HG02763 (cell line): ENCODE data around the gene REL.
"Not testable (repeated sequence)": the region's sequence is repeated elsewhere in the genome, so short reads cannot be mapped to it uniquely, and the experiment has no call there.

Experiments used
- ATAC-seq: cut with Tn5 transposase; IDR thresholded peaks from one replicate; pipeline ENCODE4 v1.9.1; 2021; ENCODE audit warnings: mild to moderate bottlenecking, moderate library complexity; ENCODE audit not compliant: unreplicated experiment

The REL gene

GRCh38 chr2:60881047-60881932, at the start of gene REL:
TSS of gene REL (plus strand) at chr2:60881574. CDS start at chr2:60881841, 267 bp downstream.
- peak; percentile 84 for ATAC-seq

- no peak for ATAC-seq
Observed at GRCh38 chr2:60831921-60832320, 49.5 kb upstream of the REL start.

- ATAC-seq: no peak
Observed at GRCh38 chr2:60832621-60833020, 48.8 kb upstream of the REL start.

GRCh38 chr2:60834270-60834717, 47.1 kb upstream of the REL start:
- ATAC-seq: peak; percentile 29

- ATAC-seq: no peak
Observed at GRCh38 chr2:60836491-60836890, 44.9 kb upstream of the REL start.

- ATAC-seq: peak; percentile 34
Observed at GRCh38 chr2:60837123-60837522, 44.3 kb upstream of the REL start.

- no peak for ATAC-seq
Observed at GRCh38 chr2:60838481-60838880, 42.9 kb upstream of the REL start.

GRCh38 chr2:60839126-60839813, 42.1 kb upstream of the REL start:
- peak; percentile 34 for ATAC-seq

- peak; percentile 53 for ATAC-seq
Observed at GRCh38 chr2:60840880-60841279, 40.5 kb upstream of the REL start.

- no peak for ATAC-seq
Observed at GRCh38 chr2:60843006-60843405, 38.4 kb upstream of the REL start.

- ATAC-seq: no peak
Observed at GRCh38 chr2:60844105-60844504, 37.3 kb upstream of the REL start.

GRCh38 chr2:60847854-60848253, 33.5 kb upstream of the REL start:
- ATAC-seq: no peak

- no peak for ATAC-seq
Observed at GRCh38 chr2:60849187-60849586, 32.2 kb upstream of the REL start.

- ATAC-seq: no peak
Observed at GRCh38 chr2:60852282-60852860, 29.0 kb upstream of the REL start.

GRCh38 chr2:60853531-60853930, 27.8 kb upstream of the REL start:
- ATAC-seq: no peak

- no peak for ATAC-seq
Observed at GRCh38 chr2:60855989-60856669, 25.2 kb upstream of the REL start.

- ATAC-seq: no peak
Observed at GRCh38 chr2:60857056-60857455, 24.3 kb upstream of the REL start.

- no peak for ATAC-seq
Observed at GRCh38 chr2:60858897-60859311, 22.5 kb upstream of the REL start.

- no peak for ATAC-seq
Observed at GRCh38 chr2:60861736-60862135, 19.6 kb upstream of the REL start.

GRCh38 chr2:60862642-60863041, 18.7 kb upstream of the REL start:
- no peak for ATAC-seq

- ATAC-seq: not testable (repeated sequence)
Observed at GRCh38 chr2:60865361-60865760, 16.0 kb upstream of the REL start.
